ENCODE measurements around the gene GADD45A.
"Not testable (repeated sequence)": the region's sequence is repeated elsewhere in the genome, so short reads cannot be mapped to it uniquely, and the experiment has no call there.

GRCh38 chr1:67730312-67730711 lies 45.3 kb downstream of the GADD45A start:
- not testable (repeated sequence) for TF ChIP-seq CTCF, POLR2A (IDR thresholded peaks at IDR 0.05)

All from testis (tissue), 2 donors.